Measurements from ENCODE around the gene LMAN2L.
A peak's percentile ranks its signal among the peaks of the same experiment; 100 is the strongest.

Gene LMAN2L, protein sequence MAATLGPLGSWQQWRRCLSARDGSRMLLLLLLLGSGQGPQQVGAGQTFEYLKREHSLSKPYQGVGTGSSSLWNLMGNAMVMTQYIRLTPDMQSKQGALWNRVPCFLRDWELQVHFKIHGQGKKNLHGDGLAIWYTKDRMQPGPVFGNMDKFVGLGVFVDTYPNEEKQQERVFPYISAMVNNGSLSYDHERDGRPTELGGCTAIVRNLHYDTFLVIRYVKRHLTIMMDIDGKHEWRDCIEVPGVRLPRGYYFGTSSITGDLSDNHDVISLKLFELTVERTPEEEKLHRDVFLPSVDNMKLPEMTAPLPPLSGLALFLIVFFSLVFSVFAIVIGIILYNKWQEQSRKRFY

DNA sequence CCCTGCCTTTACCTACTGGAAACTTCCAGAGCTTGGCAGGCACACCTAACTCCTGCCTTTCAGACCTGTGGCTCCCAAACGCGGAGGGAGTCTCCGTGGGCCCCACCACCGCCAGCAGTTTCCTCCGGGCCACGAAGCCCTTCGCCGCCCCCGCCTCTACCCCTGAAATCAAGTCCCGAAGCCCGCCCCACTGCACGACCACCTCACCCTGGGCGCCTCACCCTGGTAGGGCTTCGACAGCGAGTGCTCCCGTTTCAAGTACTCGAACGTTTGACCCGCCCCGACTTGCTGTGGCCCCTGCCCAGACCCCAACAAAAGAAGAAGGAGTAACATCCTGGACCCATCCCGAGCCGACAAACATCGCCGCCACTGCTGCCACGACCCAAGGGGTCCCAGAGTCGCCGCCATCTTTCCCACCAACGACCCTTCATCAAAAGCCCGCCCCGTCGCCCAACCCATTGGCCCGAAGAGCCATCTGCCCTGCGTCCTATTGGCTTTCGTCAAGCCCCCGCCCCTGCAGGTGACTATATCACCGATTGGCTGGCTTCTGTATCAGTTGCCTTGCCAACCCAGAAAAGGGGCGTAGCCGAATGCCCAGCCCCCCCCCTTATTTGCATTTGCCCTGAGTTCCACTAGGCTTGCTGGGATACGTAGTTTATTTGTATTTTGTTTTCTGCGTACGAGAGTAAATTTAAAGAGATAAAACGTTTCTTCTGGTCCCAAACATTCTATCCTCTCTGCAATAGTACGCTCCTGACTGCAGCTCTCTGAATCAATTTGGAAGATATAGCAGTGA, at the start of gene LMAN2L:
LMAN2L (minus strand) TSS at position 432 of the 796 bp plus-strand sequence; CDS start at position 408, 24 bp downstream.
- peak; percentile 98 for DNase-seq

DNA sequence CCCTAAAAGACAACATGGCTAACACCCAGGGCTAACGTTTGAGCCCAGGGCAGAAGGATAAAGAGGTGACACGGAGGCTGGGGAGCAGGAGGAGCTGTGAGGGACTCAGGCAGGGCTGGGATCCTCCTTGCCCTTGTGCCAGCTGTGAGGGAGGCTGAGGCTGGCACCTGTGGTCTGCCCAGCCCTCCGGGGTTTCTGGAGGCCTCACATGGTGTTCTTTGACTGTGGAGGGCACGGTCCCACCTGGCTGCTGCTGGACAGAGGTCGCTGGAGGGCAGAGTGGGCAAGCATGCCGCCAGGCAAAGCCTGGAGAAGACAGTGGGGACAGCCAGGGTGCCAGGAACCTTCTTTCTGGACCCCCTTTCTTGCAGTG, 49.4 kb upstream of the LMAN2L start:
- no peak for DNase-seq

DNA sequence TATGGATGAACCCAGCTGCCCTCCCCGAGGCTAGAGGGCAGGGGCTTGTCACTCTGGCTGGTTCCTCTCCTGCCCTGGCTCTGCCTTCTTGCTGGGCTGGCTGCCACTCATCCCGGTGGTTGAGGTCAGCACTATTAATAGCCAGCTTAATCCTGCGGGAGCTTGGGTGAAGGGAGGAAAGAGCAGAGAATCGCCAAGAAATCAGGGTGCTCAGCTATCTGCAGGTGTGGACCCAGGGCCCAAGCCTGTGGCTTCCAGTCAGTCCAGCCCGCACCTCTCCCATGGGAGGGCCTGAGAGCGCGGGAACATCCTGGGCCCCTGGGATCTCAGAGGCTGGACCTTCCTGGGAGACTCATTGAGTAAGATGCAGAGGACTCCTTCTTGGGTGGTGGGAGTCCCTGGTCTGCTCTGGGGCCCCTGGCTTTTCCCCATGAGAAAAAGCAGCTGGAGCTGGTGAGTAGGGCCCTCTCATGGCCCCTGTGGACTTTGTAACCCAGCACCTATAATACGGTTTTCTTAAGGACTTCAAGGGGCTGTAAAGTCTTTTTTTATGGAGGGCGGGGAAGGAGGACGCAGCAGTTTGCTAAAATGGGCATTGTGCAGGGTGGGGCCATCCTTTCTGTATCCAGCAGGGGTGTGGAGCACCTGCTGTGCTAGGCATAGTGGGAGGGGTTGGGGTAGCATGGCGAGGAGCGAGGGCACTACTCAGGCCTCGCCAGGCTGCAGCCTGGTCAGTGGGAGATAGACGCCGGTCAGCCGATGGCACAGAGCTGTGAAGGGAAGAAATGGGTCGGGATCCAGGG, 48.8 kb upstream of the LMAN2L start:
- no peak for DNase-seq

DNA sequence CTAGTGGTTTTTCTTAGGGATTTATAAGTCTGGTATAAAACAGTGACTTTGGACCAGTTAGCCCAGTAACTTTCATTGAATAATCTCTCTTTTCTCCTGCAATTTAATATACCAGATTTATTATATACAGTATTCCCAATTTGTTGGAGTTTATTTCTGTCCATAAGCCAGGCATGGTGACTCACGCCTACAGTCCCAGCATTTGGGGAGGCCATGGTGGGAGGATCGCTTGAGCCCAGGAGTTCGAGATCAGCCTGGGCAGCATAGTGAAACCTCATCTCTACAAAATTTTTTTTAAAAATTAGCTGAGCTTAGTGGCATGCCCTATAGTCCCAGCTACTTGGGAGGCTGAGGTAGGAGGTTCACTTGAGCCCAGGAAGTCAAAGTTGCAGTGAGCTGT, 47.5 kb upstream of the LMAN2L start:
- no peak for DNase-seq

DNA sequence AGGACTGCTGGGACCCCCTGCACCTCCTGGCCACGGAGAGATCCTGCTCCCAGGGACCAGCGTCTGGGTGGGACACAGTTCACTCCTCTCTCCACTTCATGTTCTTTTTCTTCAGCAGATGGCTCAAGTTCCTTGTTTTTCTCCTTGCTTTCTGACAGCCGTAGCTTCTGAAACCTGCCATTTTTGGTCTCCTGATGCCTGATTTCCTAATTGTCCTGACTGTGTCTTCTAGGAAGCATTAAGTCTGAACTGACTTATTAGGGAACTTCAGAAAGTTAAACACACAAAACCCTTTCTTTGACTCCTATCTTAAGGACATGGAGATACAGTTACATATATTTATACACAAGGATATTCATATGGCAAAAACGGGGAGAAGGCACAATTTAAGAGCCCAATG, 43.5 kb upstream of the LMAN2L start:
- peak; percentile 29 for DNase-seq

DNA sequence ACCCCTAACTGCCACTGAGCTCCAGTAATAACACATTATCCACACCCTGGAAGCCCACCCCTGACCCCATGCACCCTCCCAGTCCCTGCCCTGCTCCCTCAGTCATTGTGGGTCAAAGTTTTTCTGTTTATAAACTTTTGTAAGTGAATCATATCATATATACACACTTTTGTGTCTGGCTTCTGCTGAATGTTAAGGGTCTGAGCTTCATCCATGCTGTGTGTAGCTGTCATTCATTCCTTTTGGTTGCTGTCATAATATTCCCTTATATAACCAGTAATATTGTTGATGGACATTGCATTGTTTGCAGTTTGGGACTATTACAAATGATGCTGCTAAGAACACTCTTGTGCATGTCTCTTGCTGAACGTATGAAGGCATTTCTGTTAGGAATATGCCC, 35.3 kb upstream of the LMAN2L start:
- no peak for DNase-seq

DNA sequence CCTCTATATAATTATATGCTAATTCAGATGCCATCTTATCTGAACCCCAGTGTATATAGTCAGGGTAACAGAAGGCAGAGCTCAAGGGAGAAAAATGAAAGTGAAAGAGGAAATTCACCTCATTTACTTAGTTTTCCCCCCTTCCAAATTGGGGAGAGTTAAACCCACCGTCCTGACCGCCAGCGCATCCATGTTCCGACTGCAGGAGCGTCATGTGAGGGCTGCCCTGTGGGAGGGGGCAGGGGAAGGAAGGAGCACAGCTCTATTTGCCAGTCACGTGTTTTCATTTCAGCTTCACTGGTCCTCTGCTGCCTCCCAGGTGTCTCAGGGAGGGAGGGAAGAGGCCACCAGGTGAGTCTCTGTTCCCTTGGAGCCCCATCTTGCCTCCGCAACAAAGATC, 34.1 kb upstream of the LMAN2L start:
- DNase-seq, result peak; percentile 22

DNA sequence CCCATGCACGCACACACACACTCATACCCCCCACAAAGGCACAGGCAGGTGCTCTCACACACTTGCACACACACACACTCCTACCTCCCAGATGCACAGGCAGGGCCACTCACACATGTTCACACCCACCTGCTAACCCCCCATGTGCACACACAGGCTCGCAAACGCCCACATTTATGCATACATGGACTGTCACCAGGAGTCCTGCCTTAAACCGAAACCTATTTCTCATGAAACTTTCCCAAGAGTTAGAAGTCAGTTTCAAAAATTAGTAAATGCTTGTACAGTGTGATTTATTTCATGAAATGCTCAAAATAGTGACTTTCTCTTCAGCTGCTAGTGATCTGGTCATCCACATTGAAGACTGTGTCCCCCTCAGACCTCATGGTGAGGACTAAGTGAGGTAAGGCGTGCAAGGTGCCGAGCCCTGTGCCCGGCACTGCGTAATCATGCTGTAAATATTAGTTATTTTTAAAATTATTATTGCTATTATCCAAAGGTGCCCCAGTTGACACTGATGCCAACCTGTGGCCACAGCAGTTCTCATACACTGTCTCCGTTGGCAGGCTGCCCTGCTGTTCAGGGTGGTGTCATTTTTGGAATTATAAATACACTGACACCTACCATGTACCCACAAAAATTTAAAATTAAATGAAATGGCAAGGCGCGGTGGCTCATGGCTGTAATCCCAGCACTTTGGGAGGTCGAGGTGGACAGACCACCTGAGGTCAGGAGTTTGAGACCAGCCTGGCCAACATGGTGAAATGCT, 33.2 kb upstream of the LMAN2L start:
- DNase-seq, result no peak

DNA sequence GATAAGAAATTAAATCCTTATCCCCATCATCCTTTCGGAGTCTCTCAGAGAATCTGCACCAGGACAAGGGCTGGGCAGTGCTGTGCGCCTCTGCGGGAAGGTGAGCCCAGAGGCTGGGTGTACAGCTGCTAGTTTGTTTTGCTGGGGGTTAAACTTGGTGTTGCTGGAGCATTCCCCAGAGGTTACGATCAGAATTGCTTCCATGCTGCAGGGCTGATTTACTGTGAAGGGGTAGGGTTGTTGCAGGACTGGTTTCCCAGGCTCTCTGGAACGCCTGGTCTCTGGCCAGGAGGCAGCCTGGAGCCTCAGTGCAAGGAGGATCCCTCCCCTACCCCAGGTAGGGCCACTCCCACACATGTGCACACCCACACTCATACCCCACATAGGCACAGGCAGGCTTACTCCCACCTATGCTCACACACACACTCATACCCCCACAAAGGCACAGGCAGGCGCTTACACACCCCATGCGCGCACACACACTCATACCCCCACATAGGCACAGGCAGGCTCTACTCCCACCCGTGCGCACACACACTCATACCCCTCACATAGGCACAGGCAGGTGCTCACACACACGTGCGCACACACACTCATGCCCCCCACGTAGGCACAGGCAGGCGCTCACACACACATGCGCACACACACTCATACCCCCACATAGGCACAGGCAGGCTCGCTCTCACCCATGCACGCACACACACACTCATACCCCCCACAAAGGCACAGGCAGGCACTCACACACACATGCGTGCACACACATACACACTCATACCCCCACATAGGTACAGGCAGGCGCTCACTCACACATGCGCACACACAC, 32.1 kb upstream of the LMAN2L start:
- DNase-seq, result no peak

DNA sequence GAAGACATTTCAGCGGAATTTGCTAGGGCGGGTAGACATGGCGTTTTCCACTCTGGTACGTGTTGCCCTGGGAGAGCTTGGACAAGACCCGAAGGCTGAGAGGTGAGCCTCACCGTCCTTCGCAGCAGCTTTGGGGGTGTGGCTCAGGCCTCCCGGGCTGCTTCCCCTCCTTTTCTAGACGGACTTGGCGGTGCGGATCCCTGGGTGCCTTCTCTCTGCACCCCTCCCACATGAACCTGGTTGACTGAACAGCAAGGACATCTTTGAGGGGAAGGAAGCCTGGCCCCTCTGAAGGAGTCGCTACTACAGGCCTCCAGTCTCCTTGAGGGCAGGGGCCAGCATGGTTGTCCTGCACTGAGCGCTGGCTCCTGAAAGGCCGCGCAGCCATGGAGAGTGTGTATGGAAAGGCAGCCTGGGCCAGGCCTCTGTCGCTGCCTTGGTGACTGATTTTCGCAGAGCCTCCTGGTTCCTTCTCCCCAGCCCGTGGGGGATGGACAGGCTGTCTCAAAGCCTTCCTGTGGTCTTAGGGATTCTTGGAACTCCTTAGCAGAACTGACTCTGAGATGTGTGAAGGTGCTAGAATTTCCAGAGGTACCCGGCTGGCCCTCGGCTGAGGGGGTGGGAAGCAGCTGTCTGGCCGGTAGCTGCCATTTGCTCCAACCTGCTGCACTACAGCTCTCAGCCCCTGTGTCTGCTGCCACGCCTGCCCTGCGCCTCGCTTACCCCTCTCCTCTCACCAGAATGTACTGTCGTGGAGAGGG, 30.8 kb upstream of the LMAN2L start:
- DNase-seq, result no peak

DNA sequence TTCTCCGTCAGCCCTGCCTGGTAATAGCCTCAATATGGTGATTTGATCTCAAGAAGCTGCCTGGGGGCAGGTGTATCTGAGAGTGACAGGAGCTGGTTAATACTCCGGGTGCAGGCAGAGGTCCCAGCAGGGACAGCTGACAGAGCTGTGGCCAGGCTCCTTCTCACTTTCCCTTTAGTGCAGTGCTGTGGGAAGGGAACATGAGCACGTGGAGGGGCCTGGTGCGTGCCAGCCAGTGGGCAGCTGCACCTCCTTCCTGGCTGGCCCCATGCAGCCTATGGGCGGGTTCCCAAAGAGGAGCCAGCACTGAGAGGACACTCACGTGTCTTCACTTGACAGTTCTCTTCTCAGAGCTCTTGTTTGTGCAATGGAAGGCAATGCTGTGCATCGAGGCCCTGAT, 29.9 kb upstream of the LMAN2L start:
- DNase-seq, result peak; percentile 52

DNA sequence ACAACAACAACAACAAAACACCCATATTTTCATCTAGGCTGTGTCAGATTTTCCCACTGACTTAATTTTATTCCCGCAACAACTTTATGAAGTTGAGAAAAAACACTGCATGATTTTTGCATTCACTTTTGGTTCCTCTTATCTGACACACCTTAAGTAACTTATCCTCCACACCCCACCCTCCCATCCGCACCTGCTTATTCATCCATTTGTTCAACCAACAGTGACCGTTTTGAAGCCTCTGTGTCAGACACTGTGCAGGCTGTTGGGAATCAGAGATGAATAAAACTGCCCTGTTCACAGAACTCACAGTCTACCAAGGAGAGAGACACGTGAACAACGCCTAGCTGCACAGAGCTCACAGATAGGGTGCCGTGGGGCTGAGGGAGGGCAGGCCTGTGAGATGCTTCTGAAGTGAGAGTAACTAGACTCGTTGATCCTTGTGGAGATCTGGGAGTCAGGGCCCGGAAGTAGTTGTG, 28.3 kb upstream of the LMAN2L start:
- DNase-seq, result no peak

DNA sequence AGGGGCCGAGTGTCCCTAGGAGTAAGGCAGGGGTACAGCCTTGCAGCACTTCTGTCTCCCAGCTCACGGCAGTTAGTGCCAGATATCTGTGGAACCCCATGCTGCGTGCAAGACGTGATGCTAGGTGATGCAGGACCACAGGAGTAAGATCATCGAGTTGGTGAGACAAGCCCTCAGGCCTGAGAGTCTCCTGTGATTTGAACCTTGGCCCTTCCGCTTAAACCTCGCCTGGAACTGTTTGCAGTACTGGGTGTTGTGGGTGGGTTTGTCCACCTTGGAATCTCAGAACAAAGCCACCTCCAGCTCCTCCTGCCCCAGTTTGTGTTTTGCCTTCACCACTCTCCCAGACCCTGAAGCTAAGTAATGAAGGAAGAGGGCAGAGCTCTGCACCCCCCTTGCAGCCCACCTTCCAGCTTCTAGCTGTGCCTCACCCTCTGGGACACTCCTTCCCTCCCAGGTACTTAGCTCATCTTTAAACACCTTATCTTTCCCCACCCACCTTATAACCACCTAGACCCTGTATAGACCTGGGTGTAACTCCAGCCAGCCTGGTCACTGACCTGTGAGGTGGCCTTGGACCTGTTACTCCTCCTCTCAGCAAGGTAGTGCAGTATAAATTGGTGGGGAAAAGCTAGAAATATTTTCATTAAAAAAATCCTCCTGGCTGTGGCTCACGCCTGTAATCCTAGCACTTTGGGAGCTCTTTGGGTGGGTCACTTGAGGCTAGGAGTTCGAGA, 27.4 kb upstream of the LMAN2L start:
- DNase-seq, result no peak

DNA sequence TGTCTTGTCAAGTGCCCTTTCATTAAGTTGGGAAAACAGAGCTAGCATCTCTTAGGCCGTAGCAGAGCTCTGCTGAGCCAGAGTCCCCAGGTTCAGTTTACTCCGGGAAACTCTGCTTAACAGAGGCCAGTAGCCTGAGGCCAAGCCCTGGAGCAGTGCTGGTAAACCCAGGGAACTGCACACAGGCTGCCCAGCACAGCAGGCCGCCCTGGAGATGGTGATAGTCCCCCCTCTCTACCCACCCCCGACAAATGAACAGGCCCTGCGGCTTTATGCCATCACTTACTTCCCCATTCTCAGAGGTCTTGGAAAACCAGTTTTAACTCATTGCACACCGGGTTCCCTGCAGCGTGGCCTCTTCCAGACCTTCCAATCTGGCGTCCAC, 24.4 kb upstream of the LMAN2L start:
- DNase-seq, result peak; percentile 74

DNA sequence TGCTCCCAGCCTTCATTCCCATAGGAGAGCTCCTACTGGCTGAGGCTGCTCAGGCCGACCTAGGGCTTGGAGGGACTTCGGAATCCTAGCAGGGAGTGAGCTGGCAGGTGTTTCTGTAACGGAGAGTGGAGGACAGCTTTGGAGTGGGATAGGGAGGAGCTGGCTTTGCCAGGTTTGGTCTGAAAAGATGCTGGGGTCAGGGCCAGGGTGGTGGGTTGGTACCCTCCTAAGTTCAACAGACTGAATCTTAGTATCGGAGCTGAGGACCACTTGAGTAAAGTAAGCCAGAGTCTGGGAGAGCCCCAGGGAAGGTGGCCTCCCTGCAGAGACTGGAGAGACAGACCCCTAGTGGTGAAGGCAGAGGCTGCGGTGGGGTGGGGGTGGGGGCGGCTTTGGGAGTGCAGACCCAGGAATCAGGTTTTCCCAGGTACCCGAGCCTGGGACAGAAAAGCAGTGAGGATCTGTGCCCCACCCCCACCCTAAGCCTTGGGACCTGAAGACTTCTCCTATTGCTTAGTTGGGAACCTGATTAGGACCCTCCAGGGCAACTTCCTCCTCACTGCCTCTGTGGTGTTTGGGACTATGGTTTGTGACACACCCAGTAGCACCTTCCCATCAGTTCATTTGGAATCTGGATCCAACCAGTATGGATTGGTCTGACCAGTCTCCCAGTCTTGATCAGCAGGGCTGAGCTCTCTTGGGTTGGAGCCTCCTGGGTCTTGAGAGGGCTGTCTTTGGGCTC, 23.8 kb upstream of the LMAN2L start:
- DNase-seq, result no peak

DNA sequence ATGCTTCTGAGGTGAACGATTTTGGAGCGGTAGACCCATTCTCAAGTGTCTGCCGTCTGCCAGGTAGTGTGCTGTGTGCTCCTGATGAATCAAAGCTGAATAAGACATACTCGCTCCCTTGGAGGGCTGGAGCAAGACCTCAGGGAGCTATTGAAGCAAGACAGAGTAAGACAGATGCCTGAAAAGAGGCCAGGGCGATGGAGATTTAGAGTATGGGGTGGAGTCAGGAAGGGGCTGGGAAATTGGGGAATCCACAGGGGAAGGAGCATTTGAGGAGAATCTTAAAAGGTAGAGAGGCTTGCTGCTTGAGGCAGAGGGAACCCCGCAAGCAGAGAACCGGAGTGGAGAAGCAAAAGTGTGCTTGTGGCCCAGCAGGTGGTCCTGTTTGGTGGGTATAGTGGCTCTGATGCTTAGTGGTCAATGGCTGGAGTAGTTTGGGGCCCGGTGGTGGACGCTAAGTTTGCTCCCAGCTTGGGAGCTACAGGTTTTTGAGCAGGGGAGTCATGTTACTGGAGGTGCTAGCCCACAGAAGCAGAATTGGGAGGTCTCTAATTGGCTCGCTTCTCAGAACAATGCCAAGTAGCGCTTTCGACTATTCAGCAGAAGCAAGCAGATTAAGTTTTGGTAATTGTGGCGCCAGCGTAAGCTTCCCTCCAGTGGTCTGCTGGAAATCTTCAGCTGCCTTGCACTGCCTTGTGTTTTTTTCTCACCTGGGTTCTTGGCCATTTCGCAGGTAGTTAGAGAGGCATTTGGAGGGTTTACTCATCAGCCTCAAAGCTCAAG, 22.9 kb upstream of the LMAN2L start:
- DNase-seq, result no peak

DNA sequence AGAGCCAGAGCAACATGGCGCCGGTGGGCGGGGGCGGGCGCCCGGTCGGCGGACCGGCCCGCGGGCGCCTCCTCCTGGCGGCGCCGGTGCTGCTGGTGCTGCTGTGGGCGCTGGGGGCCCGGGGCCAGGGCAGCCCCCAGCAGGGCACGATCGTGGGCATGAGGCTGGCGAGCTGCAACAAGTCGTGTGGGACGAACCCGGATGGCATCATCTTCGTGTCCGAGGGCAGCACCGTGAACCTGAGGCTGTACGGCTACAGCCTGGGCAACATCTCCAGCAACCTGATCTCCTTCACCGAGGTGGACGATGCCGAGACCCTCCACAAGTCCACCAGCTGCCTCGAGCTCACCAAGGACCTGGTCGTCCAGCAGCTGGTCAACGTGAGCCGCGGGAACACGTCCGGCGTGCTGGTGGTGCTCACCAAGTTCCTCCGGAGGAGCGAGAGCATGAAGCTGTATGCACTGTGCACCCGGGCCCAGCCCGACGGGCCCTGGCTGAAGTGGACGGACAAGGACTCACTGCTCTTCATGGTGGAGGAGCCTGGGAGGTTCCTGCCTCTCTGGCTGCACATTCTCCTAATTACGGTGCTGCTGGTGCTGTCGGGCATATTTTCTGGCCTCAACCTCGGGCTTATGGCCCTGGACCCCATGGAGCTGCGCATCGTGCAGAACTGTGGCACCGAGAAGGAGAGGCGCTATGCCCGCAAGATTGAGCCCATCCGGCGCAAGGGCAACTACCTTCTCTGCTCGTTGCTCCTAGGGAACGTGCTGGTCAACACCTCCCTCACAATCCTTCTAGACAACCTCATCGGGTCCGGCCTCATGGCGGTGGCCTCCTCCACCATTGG, 21.3 kb upstream of the LMAN2L start:
- peak; percentile 35 for DNase-seq
